ENCODE results near the gene CCDC88B.

The CCDC88B gene

GRCh38 chr11:64364911-64365310, 24.9 kb downstream of the CCDC88B start:
- Mint-ChIP-seq H3K36me3 (ENCODE audit: low read depth) (peaks cover 28% of the 10 kb centered on the region), H3K9me3 (no peaks in the 10 kb centered on the region), H3K27ac (no peak overlapping the region), H3K4me3 (no peak overlapping the region), H3K27me3 (no peaks in the 10 kb centered on the region), H3K4me1 (peaks cover 20% of the 10 kb centered on the region)
- DNase-seq (no peak), ATAC-seq (no peak)

- H3K4me3 Mint-ChIP-seq = no peak overlapping the region
- no peak overlapping the region for H3K27ac Mint-ChIP-seq
- H3K4me1 Mint-ChIP-seq = peaks cover 6% of the 10 kb centered on the region
- DNase-seq = no peak
- no peaks in the 10 kb centered on the region for H3K27me3 Mint-ChIP-seq
- H3K9me3 Mint-ChIP-seq = no peaks in the 10 kb centered on the region
- ATAC-seq = no peak
- peaks cover 26% of the 10 kb centered on the region for H3K36me3 Mint-ChIP-seq (ENCODE audit: low read depth)
Measured at GRCh38 chr11:64366751-64367150, 26.7 kb downstream of the CCDC88B start.

GRCh38 chr11:64367931-64368672, 28.1 kb downstream of the CCDC88B start:
- H3K36me3 Mint-ChIP-seq (ENCODE audit: low read depth) = peaks cover 18% of the 10 kb centered on the region

GRCh38 chr11:64368673-64369074, 28.7 kb downstream of the CCDC88B start:
- Mint-ChIP-seq H3K27ac (no peak overlapping the region), H3K9me3 (no peaks in the 10 kb centered on the region), H3K4me1 (peaks cover 3% of the 10 kb centered on the region), H3K36me3 (ENCODE audit: low read depth) (peaks cover 15% of the 10 kb centered on the region), H3K27me3 (no peaks in the 10 kb centered on the region), H3K4me3 (no peak overlapping the region)
- ATAC-seq (no peak), DNase-seq (no peak)

More at GRCh38 chr11:64367931-64368672, 28.1 kb downstream of the CCDC88B start:
- ATAC-seq (no peak), DNase-seq (no peak)
- no peak overlapping the region for H3K27ac Mint-ChIP-seq
- H3K9me3 Mint-ChIP-seq = no peaks in the 10 kb centered on the region
- H3K4me1 Mint-ChIP-seq = peaks cover 3% of the 10 kb centered on the region
- no peaks in the 10 kb centered on the region for H3K27me3 Mint-ChIP-seq
- H3K4me3 Mint-ChIP-seq = no peak overlapping the region

- Mint-ChIP-seq H3K4me1 (no peaks in the 10 kb centered on the region), H3K27ac (no peak overlapping the region), H3K36me3 (ENCODE audit: low read depth) (peaks cover 11% of the 10 kb centered on the region), H3K27me3 (no peaks in the 10 kb centered on the region), H3K4me3 (no peak overlapping the region), H3K9me3 (no peaks in the 10 kb centered on the region)
- DNase-seq = no peak
- no peak for ATAC-seq
Measured at GRCh38 chr11:64369440-64370421, 29.7 kb downstream of the CCDC88B start.

GRCh38 chr11:64371201-64371600, 31.2 kb downstream of the CCDC88B start:
- Mint-ChIP-seq H3K27me3 (no peaks in the 10 kb centered on the region), H3K36me3 (ENCODE audit: low read depth) (peaks cover 8% of the 10 kb centered on the region), H3K4me1 (no peaks in the 10 kb centered on the region), H3K9me3 (no peaks in the 10 kb centered on the region), H3K4me3 (no peak overlapping the region), H3K27ac (no peak overlapping the region)
- DNase-seq (no peak), ATAC-seq (no peak)

GRCh38 chr11:64372021-64372420, 32.0 kb downstream of the CCDC88B start:
- Mint-ChIP-seq H3K4me3 (no peak overlapping the region), H3K9me3 (no peaks in the 10 kb centered on the region), H3K27ac (no peak overlapping the region), H3K27me3 (no peaks in the 10 kb centered on the region), H3K36me3 (ENCODE audit: low read depth) (peaks cover 2% of the 10 kb centered on the region), H3K4me1 (no peaks in the 10 kb centered on the region)
- no peak for ATAC-seq
- no peak for DNase-seq

GRCh38 chr11:64372802-64373597, 33.0 kb downstream of the CCDC88B start:
- H3K27ac Mint-ChIP-seq = no peak overlapping the region
- DNase-seq (no peak), ATAC-seq (no peak)
- H3K9me3 Mint-ChIP-seq = no peaks in the 10 kb centered on the region
- H3K36me3 Mint-ChIP-seq (ENCODE audit: low read depth) = peaks cover 2% of the 10 kb centered on the region
- no peak overlapping the region for H3K4me3 Mint-ChIP-seq
- no peaks in the 10 kb centered on the region for H3K4me1 Mint-ChIP-seq
- no peaks in the 10 kb centered on the region for H3K27me3 Mint-ChIP-seq

GRCh38 chr11:64373598-64373974, 33.6 kb downstream of the CCDC88B start:
- no peaks in the 10 kb centered on the region for H3K27me3 Mint-ChIP-seq
- no peaks in the 10 kb centered on the region for H3K9me3 Mint-ChIP-seq
- H3K4me3 Mint-ChIP-seq = no peak overlapping the region
- no peaks in the 10 kb centered on the region for H3K4me1 Mint-ChIP-seq
- H3K36me3 Mint-ChIP-seq (ENCODE audit: low read depth) = peaks cover 2% of the 10 kb centered on the region
- no peak overlapping the region for H3K27ac Mint-ChIP-seq
- ATAC-seq (no peak), DNase-seq (no peak)

- Mint-ChIP-seq H3K9me3 (no peaks in the 10 kb centered on the region), H3K4me3 (no peak overlapping the region), H3K36me3 (ENCODE audit: low read depth) (no peaks in the 10 kb centered on the region), H3K27me3 (no peaks in the 10 kb centered on the region), H3K27ac (no peak overlapping the region), H3K4me1 (no peaks in the 10 kb centered on the region)
- no peak for ATAC-seq
- no peak for DNase-seq
Measured at GRCh38 chr11:64376071-64376470, 36.1 kb downstream of the CCDC88B start.

GRCh38 chr11:64378335-64378880, 38.4 kb downstream of the CCDC88B start:
- Mint-ChIP-seq H3K36me3 (ENCODE audit: low read depth) (no peaks in the 10 kb centered on the region), H3K27ac (no peak overlapping the region), H3K9me3 (no peaks in the 10 kb centered on the region), H3K27me3 (no peaks in the 10 kb centered on the region), H3K4me1 (peaks cover 5% of the 10 kb centered on the region), H3K4me3 (no peak overlapping the region)
- no peak for DNase-seq
- no peak for ATAC-seq

GRCh38 chr11:64379160-64379559, 39.2 kb downstream of the CCDC88B start:
- Mint-ChIP-seq H3K27me3 (no peaks in the 10 kb centered on the region), H3K9me3 (no peaks in the 10 kb centered on the region), H3K36me3 (ENCODE audit: low read depth) (no peaks in the 10 kb centered on the region), H3K4me1 (peaks cover 5% of the 10 kb centered on the region), H3K27ac (no peak overlapping the region), H3K4me3 (no peak overlapping the region)
- ATAC-seq (no peak), DNase-seq (no peak)

- Mint-ChIP-seq H3K27ac (no peak overlapping the region), H3K9me3 (no peaks in the 10 kb centered on the region), H3K27me3 (no peaks in the 10 kb centered on the region)
Measured at GRCh38 chr11:64379817-64380709, 40.1 kb downstream of the CCDC88B start.

More at GRCh38 chr11:64379817-64380709, 40.1 kb downstream of the CCDC88B start:
- no peak for ATAC-seq
- H3K36me3 Mint-ChIP-seq (ENCODE audit: low read depth) = no peaks in the 10 kb centered on the region
- no peak for DNase-seq
- peaks cover 5% of the 10 kb centered on the region for H3K4me1 Mint-ChIP-seq
- H3K4me3 Mint-ChIP-seq = no peak overlapping the region
